H1 (cell line): ENCODE data around the gene PNO1. TPM values are rescaled to one million over a fixed set of nuclear protein-coding genes. Genes with fewer than 3 reads are reported as not detected.

Experiments used
- ASH2L ChIP-seq: fragments of 200-600, 300-600 bp; sonication (generic); IDR thresholded peaks from one replicate; pipeline ENCODE4 v1.7.1; 2017; ENCODE audit warnings: low read length
- BACH1 ChIP-seq: IDR thresholded peaks from 2 replicates; pipeline ENCODE4 v1.6.1; 2012; ENCODE audit warnings: low read length, improper control_type of control experiment
- BCL11A ChIP-seq, 2 experiments: IDR thresholded peaks; one replicate each; pipeline ENCODE4 v1.6.1; 2011; ENCODE audit warnings: low read depth in 2 of 2, low read length in 2 of 2, mild to moderate bottlenecking in 2 of 2
- CHD2 ChIP-seq: IDR thresholded peaks from 2 replicates; pipeline ENCODE4 v1.6.1; 2012; ENCODE audit warnings: low read length, improper control_type of control experiment
- CTCF ChIP-seq, 3 experiments: IDR thresholded peaks; 1 replicate in 2 of 3; 2 replicates in 1 of 3; pipeline versions ENCODE4 v1.5.1 to v1.6.1; 2011; ENCODE audit warnings: low read length in 3 of 3, mild to moderate bottlenecking in 3 of 3, inconsistent platforms in 2 of 3, low read depth in 1 of 3, moderate library complexity in 1 of 3; ENCODE audit not compliant: insufficient read depth in 1 of 3; ENCODE audit errors: control extremely low read depth in 1 of 3
- E2F6 ChIP-seq: IDR thresholded peaks from 2 replicates; pipeline ENCODE4 v1.6.1; 2012; ENCODE audit warnings: inconsistent platforms
- EGR1 ChIP-seq: IDR thresholded peaks from 2 replicates; pipeline ENCODE4 v1.6.1; 2011; ENCODE audit warnings: low read depth, low read length, borderline replicate concordance
- FOSL1 ChIP-seq: IDR thresholded peaks from 2 replicates; pipeline ENCODE4 v1.6.1; 2011; ENCODE audit warnings: mild to moderate bottlenecking, low read depth, low read length, moderate library complexity; ENCODE audit not compliant: insufficient read depth
- GTF2F1 ChIP-seq: IDR thresholded peaks from 2 replicates; pipeline ENCODE4 v1.6.1; 2012; ENCODE audit warnings: low read depth, low read length, improper control_type of control experiment, borderline replicate concordance
- JUND ChIP-seq: IDR thresholded peaks from 2 replicates; pipeline ENCODE4 v1.6.1; 2011; ENCODE audit warnings: mild to moderate bottlenecking, improper control_type of control experiment, low read length
- MAFK ChIP-seq: IDR thresholded peaks from 2 replicates; pipeline ENCODE4 v1.6.1; 2012; ENCODE audit warnings: low read depth, mild to moderate bottlenecking, improper control_type of control experiment, low read length
- RAD21 ChIP-seq, 2 experiments: IDR thresholded peaks in 1 of 2; conservative IDR thresholded peaks in 1 of 2; 2 replicates each; pipeline ENCODE4 v1.6.1; 2011; ENCODE audit warnings: low read depth in 2 of 2, low read length in 2 of 2, improper control_type of control experiment in 1 of 2, inconsistent platforms in 1 of 2, mild to moderate bottlenecking in 1 of 2, moderate library complexity in 1 of 2
- RNF2 ChIP-seq: fragments of 200-900, 300-1000 bp; sonication (generic); IDR thresholded peaks from 2 replicates; pipeline ENCODE4 v1.7.1; 2016; ENCODE audit warnings: borderline replicate concordance, low read depth, mild to moderate bottlenecking, antibody characterized with exemption, low read length; ENCODE audit not compliant: poor library complexity, severe bottlenecking; ENCODE audit errors: missing control alignments
- SIN3A ChIP-seq, 2 experiments: IDR thresholded peaks in 1 of 2; conservative IDR thresholded peaks in 1 of 2; 2 replicates each; pipeline ENCODE4 v1.6.1; 2011 to 2012; ENCODE audit warnings: low read length in 2 of 2, improper control_type of control experiment in 1 of 2, low read depth in 1 of 2, mild to moderate bottlenecking in 1 of 2
- SP2 ChIP-seq: IDR thresholded peaks from 2 replicates; pipeline ENCODE4 v1.6.1; 2012; ENCODE audit warnings: mild to moderate bottlenecking, low read length, inconsistent platforms
- SUZ12 ChIP-seq: fragments of 200-600 bp; sonication (generic); IDR thresholded peaks from 2 replicates; pipeline ENCODE4 v1.6.1; 2012; ENCODE audit warnings: mild to moderate bottlenecking, inconsistent platforms, low read length, moderate library complexity, mixed read lengths
- TAF7 ChIP-seq: optimal IDR thresholded peaks from 2 replicates; pipeline ENCODE3; 2011; ENCODE audit warnings: low read depth, mild to moderate bottlenecking, inconsistent platforms, low read length, moderate library complexity, borderline replicate concordance
- TEAD4 ChIP-seq: IDR thresholded peaks from 2 replicates; pipeline ENCODE4 v1.6.1; 2012; ENCODE audit warnings: low read depth, low read length, inconsistent platforms, mixed read lengths
- USF2 ChIP-seq: IDR thresholded peaks from 2 replicates; pipeline ENCODE4 v1.6.1; 2011; ENCODE audit warnings: low read length, improper control_type of control experiment
- polyA plus RNA-seq, 7 experiments: library from polyadenylated mRNA; depleted of rRNA in 3 of 7; stranded (reverse) in 5 of 7; unstranded in 2 of 7; fragments of >200 nt in 5 of 7; fragments of 200-250 nt in 2 of 7; gene quantifications; 1 replicate in 5 of 7; 2 replicates in 1 of 7; 4 replicates in 1 of 7; pipeline versions ENCODE4 v1.2.1 to v1.2.3, GENCODE V29; 2011 to 2013; ENCODE audit warnings: missing spikeins in 2 of 7, mixed read lengths in 2 of 7
- total RNA-seq: library from RNA; stranded (reverse); fragmentation: NEBNext Ultra II Directional; extraction: Animal tissue kit (Norgen Biotek cat#: 25700); gene quantifications from 2 replicates; pipeline ENCODE4 v1.2.1, GENCODE V29; 2021

PNO1 gene
- total and polyA plus RNA-seq, 2 of the 8 experiments (the other 6 are each of a cell fraction or from before 2014, with no cell fraction given) = 18.6 to 33.2 TPM

- TF ChIP-seq RAD21 (IDR thresholded peaks at IDR 0.05 in 1 of 2, conservative IDR thresholded peaks at IDR 0.05 in 1 of 2; ENCODE audit: low read depth in 2 of 2, low read length in 2 of 2) (no peak), CTCF (IDR thresholded peaks at IDR 0.05; ENCODE audit: control extremely low read depth in 1 of 3, insufficient read depth in 1 of 3, low read depth in 1 of 3, low read length in 3 of 3) (no peak), BACH1 (no peak), RNF2 (no peak), JUND (no peak), BCL11A (IDR thresholded peaks at IDR 0.05; ENCODE audit: low read depth in 2 of 2, low read length in 2 of 2) (no peak), USF2 (peak; percentile 40; the same call in 1 of the 2 replicates), MAFK (no peak), ASH2L (peak; percentile 89), E2F6 (peak; percentile 54; the same call in 1 of the 2 replicates), EGR1 (no peak), SP2 (no peak), SIN3A (conservative IDR thresholded peaks at IDR 0.05 in 1 of 2, IDR thresholded peaks at IDR 0.05 in 1 of 2; ENCODE audit: low read depth in 1 of 2, low read length in 2 of 2) (peak; percentile 83 to 94; a peak in 3 of 4 replicates), FOSL1 (no peak), GTF2F1 (no peak), TEAD4 (peak; percentile 84), TAF7 (no peak), SUZ12 (no peak), CHD2 (no peak)
Observed at GRCh38 chr2:68157402-68158133, at the start of gene PNO1 (continued).
